GM10847 (cell line): ENCODE results near the gene SHBG.
A peak's percentile ranks its signal among the peaks of the same experiment; 100 is the strongest.

Experiments
- POLR2A ChIP-seq: IDR thresholded peaks from 2 replicates; pipeline ENCODE4 v1.6.1; 2011; ENCODE audit not compliant: insufficient read length; ENCODE audit errors: extremely low read depth

The SHBG gene

GRCh38 chr17:7629939-7630571 is at the start of gene SHBG:
TSS of gene SHBG (plus strand) at chr17:7630135. CDS start at chr17:7630173, 38 bp downstream.
- TF ChIP-seq POLR2A: no peak

DNA sequence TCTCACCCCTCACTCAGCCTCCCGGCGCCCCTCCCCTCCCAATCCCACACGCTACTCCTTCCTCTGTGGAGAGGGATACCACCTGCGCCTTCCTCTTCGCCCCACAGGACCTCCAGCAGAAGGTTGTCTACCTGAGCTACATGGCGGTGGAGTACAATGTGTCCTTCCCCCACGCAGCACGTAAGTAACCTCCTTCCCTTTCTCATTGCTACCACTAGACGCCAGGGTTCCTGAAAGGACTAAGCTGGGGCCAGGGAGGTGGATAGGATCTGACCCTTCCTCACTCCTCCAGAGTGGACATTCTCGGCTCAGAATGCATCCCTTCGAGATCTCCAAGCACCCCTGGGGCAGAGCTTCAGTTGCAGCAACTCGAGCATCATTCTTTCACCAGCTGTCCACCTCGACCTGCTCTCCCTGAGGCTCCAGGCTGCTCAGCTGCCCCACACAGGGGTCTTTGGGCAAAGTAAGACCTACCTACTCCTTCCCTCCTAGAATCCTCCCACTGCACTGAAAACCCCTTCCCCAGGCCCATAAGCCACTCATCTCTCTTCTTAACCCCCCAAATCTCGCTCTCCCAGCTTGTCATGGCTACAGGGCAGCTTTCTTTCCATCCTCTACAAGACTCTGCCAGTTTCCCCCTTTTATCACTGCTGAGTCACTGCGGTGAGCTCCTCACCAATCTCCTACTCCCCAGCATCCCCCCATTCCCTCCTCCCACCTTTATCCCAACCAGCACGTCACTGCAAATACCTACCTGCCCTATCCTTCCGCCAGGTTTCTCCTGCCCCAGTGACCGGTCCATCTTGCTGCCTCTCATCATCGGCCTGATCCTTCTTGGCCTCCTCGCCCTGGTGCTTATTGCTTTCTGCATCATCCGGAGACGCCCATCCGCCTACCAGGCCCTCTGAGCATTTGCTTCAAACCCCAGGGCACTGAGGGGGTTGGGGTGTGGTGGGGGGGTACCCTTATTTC is 49.0 kb upstream of the SHBG start:
- no peak for TF ChIP-seq POLR2A

DNA sequence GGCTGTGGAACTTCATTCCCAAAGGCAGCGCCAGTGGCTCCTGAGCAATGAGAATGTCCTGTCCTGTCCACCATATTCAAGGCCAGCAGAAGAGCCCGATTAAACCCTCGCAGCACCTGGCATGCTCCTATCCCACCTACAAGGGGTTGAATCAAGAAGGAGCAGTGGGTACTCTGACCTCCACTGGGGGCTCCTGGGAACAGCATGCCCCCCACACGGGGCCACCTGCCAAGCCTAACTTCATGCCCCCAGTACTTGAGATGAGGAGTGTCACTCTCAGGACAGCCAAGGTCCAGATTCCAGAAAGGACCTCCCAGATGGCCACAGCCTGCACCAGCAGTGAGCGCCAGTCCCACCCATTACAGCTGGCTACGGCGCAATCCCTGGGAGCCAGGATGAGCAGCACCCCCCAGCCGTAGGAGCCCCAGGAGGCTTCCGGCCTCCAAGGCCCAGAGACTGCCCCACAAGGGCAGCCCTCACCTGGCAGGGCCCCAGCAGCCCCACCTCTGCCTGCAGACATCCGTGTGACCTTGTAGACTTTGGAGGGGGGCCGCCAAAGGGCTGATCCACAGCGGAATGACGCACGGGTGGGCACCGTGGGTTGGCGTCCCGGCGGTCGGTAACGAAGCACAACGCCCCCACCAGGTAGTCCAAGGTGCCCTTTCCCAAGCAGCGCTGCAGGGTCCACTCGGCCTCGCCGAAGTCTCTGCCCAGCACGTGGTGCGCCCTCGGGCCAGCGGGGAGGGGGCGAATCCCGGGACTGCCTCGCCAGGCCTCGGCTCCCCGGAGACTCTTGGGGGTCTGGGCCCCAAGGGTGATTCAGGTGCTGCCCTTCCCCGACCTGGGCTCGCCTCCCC is 47.3 kb upstream of the SHBG start:
- no peak for TF ChIP-seq POLR2A

- peak; percentile 77 for TF ChIP-seq POLR2A
Measured at GRCh38 chr17:7583253-7584109, 46.5 kb upstream of the SHBG start, which contains the start of gene MPDU1. TSS of gene MPDU1 (plus strand) at chr17:7583852. CDS start at chr17:7583863, 11 bp downstream.

DNA sequence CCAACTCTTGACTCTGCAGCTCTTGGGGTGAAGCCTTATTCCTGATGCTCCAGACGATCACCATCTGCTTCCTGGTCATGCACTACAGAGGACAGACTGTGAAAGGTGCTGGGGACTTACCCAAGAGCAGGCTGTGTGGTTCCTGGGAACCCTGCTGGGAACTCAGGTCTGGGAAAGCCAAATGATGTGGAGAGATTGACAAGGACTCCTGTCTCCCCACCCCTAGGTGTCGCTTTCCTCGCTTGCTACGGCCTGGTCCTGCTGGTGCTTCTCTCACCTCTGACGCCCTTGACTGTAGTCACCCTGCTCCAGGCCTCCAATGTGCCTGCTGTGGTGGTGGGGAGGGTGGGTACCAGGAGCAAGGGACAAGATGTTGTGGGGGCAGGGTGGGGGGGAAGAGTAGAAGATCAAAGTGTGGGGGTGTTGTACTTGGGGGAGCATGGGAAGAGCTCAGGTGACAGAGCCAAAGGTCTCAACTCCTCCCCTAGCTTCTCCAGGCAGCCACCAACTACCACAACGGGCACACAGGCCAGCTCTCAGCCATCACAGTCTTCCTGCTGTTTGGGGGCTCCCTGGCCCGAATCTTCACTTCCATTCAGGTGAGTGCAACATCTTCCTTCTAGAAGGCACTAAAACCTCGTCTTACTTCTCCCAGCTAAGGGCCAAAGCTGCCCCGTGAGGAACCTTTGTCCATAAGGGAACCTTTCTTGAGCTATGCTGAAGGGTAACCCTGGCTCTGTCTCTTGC is 43.1 kb upstream of the SHBG start:
- TF ChIP-seq POLR2A: no peak

- TF ChIP-seq POLR2A: no peak
Measured at GRCh38 chr17:7587420-7588151, 42.3 kb upstream of the SHBG start.

GRCh38 chr17:7588553-7589203 is 41.3 kb upstream of the SHBG start:
- no peak for TF ChIP-seq POLR2A

GRCh38 chr17:7589204-7589868 is 40.6 kb upstream of the SHBG start:
- no peak for TF ChIP-seq POLR2A

- no peak for TF ChIP-seq POLR2A
Measured at GRCh38 chr17:7589891-7590691, 39.8 kb upstream of the SHBG start, which contains the start of gene SOX15. TSS of gene SOX15 (minus strand) at chr17:7590094. CDS start at chr17:7589676, 418 bp downstream.

DNA sequence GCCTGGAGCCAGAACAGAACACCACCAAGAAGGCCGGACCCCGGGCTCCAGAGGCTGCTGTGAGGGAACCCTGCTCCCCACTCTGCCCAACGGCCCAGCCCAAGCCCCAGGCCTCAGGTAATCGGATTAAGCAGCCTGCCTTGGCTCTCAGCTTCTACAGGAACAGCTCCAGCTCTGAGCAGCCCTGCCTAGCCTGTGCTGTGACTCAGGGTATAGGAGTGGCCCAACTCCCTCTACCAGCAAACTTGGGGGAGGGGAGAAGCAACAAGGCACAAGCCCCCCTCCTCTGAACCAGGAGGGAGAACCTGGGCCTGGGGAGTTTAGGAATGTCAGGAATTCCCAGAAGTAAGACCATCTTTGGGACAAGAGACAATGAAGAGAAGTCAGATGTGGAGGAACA is 39.2 kb upstream of the SHBG start:
- no peak for TF ChIP-seq POLR2A

DNA sequence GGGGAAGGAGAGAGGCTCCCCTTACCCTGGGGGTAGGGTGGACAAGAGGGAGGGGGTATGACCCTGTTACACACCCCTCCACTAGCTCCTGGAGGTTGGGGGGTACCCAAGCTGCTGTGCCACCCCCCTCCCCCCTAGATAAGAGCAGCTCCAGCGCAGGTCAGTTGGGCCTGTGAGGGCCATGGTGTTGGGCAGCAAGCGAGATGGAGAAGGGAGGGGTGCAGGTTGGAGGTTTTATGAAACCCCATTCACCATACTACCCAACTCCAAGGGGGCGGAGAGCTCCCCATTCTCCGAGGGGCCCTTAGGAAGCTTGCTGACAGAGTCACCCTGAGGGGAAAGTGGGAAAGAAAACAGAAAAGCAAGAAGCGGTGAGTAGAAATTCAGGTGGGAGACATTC is 38.3 kb upstream of the SHBG start:
- no peak for TF ChIP-seq POLR2A
